GM19397 (cell line): Measurements from ENCODE around the gene DBR1.

Source experiments
- ATAC-seq: cut with Tn5 transposase; IDR thresholded peaks from one replicate; pipeline ENCODE4 v1.9.1; 2021; ENCODE audit warnings: mild to moderate bottlenecking, moderate library complexity; ENCODE audit not compliant: unreplicated experiment

The DBR1 gene, protein sequence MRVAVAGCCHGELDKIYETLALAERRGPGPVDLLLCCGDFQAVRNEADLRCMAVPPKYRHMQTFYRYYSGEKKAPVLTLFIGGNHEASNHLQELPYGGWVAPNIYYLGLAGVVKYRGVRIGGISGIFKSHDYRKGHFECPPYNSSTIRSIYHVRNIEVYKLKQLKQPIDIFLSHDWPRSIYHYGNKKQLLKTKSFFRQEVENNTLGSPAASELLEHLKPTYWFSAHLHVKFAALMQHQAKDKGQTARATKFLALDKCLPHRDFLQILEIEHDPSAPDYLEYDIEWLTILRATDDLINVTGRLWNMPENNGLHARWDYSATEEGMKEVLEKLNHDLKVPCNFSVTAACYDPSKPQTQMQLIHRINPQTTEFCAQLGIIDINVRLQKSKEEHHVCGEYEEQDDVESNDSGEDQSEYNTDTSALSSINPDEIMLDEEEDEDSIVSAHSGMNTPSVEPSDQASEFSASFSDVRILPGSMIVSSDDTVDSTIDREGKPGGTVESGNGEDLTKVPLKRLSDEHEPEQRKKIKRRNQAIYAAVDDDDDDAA

DNA sequence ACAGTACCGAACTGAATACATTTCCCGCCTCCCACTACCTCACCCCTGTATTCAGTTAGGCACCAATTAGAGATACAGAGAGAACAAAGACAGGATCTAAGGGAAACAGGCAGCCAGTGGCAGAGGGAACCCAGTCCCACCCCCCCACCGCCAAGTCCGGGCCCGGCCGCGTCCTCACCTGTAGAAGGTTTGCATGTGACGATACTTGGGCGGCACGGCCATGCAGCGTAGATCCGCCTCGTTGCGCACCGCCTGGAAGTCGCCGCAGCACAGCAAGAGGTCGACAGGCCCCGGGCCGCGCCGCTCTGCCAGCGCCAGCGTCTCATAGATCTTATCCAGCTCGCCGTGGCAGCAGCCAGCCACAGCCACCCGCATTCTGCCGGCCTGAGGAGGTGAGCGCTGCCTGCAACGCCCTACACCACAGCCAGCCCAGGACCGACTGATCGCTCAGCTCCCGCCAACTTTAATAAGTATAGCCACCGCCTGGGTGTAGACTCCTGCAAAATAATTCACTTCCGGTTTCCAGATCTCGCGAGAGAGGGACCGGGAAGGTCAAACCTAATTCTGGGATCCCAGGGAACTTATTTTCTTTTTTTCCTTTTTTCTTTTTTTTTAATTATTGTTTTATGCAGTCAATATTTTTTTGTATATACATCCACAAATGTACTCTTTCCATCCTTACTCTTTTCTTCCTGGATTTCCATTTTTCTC is at the start of gene DBR1:
TSS of gene DBR1 (minus strand) at position 501 of the 711 bp plus-strand sequence. CDS start at position 375, 126 bp downstream.
- peak; percentile 95 for ATAC-seq

DNA sequence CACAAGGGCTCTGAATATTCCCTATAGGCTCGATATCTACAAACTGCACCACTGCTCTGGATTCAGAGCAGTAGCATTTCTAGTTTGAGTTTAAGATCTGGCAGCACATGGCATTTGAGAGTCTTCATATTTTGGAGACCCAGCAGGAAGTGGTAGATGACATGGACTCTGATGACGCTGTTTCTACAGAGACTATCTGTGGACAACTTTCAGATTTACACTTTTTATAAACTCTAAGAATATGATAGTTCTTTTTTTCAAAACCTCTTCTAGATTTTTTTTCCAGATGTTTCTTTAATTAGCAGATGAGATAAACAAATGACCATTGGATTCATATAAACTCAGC is 48.2 kb upstream of the DBR1 start:
- ATAC-seq, result no peak

DNA sequence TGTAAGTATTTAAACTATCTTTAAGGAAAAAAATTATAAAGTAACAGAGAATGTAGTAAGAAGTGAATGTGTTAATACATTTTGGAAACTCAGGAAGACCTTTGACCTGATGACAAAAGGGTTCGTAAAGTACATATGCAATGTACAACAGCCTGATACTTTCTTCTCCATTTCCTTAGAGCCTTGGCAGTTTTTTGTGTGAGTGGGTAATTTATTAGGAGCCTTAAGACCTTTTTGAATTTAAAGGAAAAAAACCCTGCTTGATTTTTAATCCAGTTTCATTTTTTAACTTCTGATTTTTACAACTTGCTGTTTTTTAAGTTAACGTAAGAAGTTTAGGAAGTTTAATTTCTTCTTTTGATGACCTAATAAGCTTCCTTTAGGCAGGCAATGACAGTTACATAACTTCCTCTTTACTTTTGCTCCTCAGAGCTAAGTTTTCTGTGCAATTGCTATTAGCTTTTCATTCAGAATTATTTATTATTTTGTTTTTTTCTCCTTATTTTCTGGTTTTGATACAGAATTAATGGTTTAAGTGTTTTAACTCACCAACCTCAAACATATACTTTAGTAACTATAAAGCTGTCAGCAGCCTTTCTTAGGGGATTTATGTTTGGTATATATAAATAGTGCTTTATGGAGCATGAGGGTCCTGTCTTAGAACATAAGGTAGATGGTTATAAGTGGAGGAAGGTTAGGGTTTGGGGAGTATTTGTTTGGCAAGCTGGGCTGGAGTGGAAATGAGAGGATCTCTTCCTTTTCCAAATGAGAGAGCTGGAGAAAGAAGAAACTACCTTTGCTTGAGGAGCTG is 47.6 kb upstream of the DBR1 start:
- no peak for ATAC-seq

DNA sequence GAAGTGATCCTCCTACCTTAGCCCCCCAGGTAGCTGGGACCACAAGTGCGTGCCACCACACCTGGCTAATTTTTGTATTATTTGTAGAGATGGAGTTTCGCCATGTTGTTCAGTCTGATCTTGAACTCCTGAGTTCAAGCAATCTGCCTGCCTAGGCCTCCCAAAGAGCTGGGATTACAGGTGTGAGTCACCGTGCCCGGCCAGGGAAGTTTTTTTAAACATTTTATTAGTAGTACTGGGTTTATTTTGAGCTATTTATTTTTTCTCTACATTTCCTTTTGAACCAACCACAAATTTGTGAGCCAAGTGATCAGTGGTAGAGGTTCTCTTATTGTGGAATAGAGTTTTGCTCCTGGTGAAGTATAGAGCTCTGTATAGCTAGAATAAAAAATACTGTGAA is 46.1 kb upstream of the DBR1 start:
- no peak for ATAC-seq

DNA sequence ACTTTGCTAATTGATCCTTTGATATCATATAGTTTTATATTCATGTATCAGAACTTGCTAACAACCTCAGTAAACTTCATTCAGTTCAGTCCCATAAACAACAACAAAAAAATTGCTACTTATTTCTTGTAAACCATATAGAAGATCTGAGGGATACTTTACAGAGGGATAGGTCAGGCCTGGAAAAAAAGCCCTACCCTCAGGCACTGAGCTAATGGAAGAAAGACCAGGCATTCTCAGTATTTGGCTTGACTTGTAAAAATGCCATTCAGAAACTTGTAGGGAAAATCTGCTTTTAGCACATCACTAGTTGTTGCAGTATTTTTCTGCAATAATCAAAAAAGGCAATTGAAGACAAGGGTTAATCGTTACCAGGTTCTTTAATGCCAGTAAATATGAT is 45.5 kb upstream of the DBR1 start:
- ATAC-seq, result no peak

DNA sequence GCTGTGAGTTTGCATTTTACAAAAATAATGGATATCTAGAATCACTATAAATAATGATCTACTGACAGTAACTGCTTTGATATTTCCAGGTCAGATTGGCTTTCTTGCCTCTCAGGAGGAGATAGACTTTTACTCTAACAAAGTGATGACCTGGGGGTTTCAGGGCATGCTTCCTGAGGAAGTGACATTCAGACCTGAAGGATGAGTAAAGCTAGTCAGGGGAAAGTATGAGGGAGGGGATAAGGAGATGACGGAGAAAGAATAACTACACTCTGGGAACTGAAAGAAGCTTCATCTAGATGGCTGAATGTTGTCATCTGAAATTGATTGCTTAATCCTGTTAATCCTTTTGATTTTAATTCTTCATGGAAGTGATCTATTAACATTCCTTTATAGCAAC is 44.5 kb upstream of the DBR1 start:
- no peak for ATAC-seq

DNA sequence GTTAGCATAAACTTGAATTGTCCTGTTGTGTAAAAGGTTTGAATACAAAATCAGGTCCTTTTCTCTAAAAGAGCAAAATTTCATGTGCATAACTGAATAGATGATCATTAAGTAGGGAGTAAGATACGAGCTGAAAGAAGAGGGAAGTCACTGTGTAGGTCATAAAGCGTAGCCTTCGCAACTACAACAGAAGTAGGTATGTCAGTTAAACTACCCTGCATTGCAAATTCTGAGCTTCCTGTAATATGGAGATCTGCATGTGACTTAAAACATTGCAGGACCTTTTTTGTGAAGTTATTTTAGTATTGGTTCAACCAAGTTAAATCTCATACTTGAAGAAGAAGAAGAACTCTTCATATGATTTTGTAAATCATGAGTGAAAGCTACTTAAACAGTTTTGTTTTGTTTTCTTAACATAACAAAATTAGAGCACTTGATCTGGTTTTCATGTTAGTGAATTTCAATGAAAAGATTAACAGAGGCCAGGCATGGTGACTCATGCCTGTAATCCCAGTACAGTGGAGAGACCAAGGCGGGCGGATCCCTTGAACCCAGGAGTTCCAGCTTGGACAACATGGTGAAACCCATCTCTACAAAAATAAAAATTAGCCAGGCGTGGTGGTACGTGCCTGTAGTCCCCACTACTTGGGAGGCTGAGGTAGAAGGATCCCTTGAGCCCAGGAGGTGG is 38.8 kb upstream of the DBR1 start:
- ATAC-seq, result no peak

DNA sequence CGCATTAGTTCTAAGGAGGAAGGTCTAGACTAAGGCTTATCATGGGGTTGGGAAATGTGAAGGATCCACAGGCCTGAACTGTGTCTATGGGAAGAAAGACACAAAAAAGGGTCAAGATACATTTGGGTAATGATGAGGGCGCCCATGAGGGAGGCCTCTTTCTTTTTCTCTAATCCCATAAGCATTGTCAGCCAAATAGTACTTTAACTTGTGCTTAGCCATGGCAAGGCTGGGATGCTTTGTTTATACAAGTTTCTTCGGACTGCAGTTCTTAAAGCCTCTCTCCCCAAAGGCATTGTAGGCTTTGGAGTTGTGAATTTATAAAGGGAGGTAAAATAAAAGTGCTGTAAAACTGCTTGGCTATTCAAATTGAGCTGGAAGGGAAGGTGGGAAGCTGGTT is 35.8 kb upstream of the DBR1 start:
- no peak for ATAC-seq

DNA sequence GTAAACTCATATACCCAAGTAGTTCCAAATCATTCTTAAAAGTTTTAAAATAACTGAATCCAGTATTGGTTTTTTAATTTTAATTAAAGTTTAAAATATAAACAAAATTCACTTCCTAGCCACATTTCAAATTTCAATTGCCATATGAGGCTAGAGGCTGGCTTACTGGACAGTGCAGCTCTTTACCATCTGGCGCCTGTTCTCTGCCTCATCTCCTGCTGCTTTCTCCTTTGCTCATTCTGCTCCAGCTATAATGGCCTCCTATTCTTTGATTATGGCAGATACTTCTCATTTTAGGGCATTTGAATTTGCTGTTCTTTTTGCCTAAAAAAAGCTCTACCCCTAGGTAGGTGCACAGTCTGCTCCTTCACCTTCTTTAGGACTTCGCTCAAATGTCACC is 31.5 kb upstream of the DBR1 start:
- ATAC-seq, result no peak

DNA sequence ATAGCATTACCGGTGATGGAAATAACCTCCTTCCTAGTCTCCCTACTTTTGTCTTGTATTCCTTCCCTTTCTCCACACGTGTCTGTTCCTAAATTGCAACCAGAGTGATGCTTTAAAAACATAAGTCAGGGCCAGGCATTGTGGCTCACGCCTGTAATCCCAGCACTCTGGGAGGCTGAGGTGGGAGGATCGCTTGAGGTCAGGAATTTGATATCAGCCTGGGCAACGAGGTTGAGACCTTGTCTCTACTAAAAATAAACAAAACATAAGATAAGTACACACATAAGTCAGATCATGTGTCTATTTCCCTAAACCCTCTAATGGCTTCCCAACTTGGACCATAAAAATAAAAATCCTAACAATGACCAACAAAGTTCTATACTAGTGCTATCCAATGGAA is 30.8 kb upstream of the DBR1 start:
- ATAC-seq, result no peak

DNA sequence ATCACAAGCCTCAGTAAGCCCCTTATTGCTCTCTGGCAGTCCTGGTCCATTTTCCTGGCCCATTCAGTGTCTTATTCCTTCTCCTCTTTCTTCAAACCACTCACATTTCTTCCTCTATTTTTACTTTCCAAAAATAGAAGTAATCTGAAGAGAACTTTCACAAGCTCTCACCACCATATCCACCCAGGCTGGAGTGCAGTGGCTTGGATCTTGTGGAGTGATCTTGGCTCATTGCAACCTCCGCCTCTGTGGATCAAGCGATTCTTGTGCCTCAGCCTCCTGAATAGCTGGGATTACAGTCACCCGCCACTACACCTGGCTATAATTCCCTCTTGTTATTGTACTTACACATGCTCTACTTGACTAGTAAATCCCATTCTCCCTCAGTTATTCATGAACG is 29.2 kb upstream of the DBR1 start:
- no peak for ATAC-seq

DNA sequence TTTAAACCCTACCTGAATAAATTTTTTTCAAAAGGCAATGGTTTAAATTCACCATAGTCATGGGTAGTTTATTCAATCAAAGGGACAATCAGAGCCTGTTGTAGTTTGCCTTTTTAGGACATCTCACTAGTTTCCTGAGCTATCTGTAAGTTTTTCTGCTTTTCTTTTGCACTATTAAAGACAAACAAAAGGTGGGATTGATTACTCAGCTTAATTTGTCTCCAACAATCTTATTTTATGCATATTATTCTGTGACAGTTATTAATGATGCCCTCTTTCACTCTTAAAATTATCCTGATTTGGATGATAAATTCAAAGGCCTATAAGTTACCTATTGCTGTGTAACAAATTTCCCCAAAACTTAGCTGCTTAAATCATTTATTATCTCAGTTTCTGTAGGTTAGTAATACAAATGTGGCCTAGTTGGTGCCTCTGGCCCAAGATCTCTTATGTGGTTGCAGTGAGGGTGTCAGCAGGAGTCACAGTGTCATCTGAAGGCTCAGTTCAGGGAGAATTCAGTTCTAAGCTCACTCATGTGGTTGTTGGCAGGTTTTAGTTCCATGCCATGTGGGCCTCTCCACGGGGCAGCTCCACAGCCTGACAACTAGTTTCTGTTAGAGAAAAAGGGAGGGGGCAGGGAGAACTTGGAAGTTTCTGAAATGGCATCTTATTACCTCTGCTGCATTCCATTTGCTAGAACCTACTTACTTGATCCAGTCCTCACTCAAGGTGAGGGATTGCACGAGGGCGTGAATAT is 28.4 kb upstream of the DBR1 start:
- no peak for ATAC-seq

DNA sequence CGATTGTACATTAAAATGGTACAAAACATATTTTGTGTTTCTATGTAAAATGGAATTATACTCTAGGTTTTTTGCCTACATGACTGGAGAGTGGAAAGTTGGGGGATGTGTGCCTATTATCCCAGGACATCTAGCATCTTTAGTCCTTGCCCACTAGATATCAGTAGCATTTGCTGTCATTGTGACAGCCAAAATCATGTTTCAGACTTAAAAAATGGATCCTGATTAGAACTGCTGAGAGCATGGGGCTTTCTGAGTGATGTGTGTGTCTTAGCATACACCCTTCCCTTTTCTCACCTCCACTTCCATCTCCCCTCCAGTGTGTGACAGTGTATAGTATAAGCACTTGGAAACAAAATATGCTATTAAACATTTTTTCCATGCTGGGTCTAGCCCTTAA is 25.7 kb upstream of the DBR1 start:
- ATAC-seq, result no peak

DNA sequence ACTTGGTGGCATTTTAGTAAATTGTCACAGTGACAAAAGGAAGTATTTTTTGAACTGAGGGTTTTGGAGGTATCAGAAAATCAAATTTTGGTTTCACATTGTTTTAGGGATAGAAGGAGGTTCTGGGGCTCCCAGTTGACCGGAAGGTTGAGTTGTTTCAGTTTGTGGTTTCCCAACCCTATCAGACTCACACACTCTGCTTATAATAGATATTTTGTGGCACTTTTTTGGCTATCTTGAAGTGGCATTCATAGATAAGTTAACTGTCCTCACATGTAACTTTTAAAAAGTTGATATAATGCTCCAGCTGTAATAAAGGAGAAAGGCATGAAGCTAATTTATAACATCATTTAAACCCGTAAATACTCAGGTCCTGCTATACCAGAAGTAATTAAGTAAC is 25.1 kb upstream of the DBR1 start:
- ATAC-seq, result peak; percentile 61

DNA sequence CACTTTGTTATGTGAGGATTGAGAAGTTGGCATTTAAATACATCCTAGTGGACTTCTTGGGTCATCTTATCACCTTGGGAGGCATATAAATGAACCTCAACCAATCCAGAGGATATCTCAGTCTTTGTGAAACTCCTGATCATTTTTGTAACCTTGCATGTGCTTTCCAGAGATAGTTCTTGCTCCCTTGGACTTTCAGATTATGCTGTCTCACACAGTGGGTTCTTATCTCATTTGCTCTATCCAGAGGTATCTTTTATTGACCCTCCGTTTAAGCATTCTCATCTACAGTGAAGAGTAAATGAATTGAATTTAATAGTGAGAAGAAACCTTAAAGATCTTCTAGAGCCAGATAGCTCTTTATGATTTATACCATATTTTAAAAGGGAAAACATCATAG is 22.8 kb upstream of the DBR1 start:
- ATAC-seq, result no peak

DNA sequence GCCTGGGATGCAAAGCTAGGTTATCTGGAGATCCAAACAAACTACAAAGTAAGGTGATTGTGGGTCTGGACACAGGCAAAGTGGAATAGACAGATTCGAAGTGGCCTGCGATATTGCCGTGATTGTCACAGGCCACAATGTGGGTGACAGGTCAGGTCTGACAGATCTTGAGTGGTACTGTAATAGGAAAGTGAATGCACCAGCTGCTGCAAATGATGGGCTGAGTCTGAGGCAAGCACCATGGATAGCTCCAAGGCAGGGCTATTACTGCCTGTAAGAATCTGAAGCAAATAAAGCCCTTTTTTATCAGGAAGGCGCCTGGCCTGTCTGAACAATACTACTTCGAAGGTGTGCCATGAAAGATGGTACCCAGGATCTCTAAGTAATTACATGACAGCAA is 22.3 kb upstream of the DBR1 start:
- ATAC-seq, result no peak

DNA sequence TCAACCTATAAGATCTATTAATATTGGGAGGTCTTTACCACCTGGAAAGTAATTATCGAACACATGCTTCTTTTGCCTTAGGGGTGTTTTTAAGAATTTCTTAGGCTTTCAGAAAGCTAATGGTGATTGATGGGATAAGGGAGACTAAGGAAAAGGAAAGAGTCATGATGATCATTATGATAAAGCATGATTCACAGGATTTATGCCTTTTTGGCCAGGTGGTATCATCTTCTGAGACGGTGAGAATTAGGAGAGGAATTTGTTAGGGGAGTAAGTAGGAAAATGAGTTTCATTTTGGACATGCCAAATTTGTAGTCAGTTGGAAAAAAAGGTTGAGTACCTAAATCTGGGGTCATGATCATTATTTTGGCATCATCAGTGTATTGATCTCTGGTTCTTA is 21.3 kb upstream of the DBR1 start:
- ATAC-seq, result no peak

DNA sequence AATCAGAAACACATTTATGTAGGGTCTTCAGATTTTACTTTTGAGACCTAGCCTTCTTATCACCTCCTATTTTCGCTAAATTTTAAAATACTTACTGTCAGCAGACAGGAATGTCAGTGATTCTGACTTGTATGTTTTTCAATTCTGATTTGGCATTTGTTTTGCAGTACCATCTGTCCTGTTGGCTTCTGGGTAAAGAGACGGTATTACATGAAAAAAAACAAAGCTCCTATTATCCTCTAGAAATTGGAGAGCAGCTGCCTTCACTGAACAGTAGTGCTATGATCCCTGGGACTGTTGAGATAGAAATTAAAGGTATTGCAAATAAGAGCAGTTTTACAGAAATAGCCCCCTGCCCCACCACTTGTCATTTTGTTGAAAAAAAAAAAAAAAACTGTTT is 20.8 kb upstream of the DBR1 start:
- no peak for ATAC-seq

DNA sequence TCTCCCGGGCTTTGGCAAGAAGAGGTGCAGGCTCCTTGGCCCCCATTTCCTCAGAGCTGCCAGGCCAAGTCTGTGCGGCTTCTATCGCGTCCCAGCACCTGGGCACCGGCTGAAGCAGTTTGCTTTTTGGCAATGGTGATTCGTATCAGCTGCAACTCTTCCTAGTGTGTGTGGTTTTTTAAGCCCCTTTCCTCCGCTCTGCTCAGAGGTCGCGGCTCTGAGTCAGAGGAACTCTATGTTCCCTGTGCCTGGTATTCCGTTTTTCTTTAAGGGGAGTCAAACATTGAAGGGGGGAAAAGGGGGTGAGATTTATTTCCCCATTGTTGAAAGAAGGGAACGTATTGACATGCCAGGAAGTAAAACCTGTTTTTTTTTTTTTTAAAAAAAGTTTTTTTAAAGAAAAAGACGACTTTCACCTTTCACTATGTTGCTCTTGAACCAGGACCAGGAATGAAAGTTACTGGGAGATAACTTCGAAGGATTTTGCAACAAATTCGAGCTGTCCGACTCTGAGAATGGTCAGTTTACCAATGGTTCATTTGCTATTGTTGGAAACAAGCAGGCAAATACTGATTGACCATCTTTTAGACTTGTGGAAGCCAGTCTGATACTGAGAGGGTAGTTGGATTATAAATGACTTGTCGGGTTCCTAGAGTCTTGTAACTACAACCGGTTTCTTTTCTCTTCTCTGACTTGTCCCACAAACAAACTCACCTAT is 13.5 kb upstream of the DBR1 start:
- no peak for ATAC-seq
